ENCODE data around the gene BLID. TPM values are rescaled to one million over a fixed set of nuclear protein-coding genes. Genes with fewer than 3 reads are reported as not detected.

The BLID gene
- total and polyA plus RNA-seq, 2 of the 4 experiments (the other 2 are of a cell fraction): 0.24 to 30.8 TPM

GRCh38 chr11:122144752-122145151 lies 28.7 kb upstream of the BLID start:
- Histone ChIP-seq H3K23ac (ENCODE audit: low read depth, low read length) (no peak overlapping the region), H2BK120ac (ENCODE audit: low read depth, low read length) (no peak overlapping the region), H2BK15ac (ENCODE audit: low read depth, low read length) (no peak overlapping the region), H3K79me1 (ENCODE audit: low read depth in 1 of 2, low read length in 2 of 2) (peaks cover 15 to 42% of the 10 kb centered on the region in 2 experiments; a peak in 3 of 4 replicates), H2BK5ac (ENCODE audit: low read depth, low read length, poor library complexity, severe bottlenecking) (peak overlapping the region; percentile 75), H3K9me3 (ENCODE audit: control insufficient read depth, insufficient read depth, low read length) (no peaks in the 10 kb centered on the region), H3K4me2 (ENCODE audit: low read depth, low read length) (no peak overlapping the region), H3K27me3 (ENCODE audit: control insufficient read depth, insufficient read depth, low read length) (no peaks in the 10 kb centered on the region), H4K5ac (ENCODE audit: low read depth, low read length) (peak overlapping the region; percentile 16; the same call in 1 of the 2 replicates), H3K4ac (ENCODE audit: low read depth, low read length) (no peak overlapping the region), H3K27ac (ENCODE audit: insufficient read depth, low read length) (no peak overlapping the region), H3K9me1 (ENCODE audit: insufficient read depth, low read length) (peaks cover 12% of the 10 kb centered on the region), H3K4me1 (ENCODE audit: control insufficient read depth, insufficient read depth, low read length) (peaks cover 7% of the 10 kb centered on the region), H2AK5ac (ENCODE audit: low read depth, low read length) (no peak overlapping the region), H2AK9ac (replicated peaks; ENCODE audit: low read depth, low read length, poor library complexity) (no peak overlapping the region), H4K8ac (ENCODE audit: low read depth in 2 of 2, low read length in 2 of 2) (peak overlapping the region in 1 of 2 experiments; percentile 0; a peak in 2 of 4 replicates), H4K20me1 (ENCODE audit: insufficient read depth, low read length) (peaks cover 29% of the 10 kb centered on the region; the same call in 1 of the 2 replicates), H4K91ac (ENCODE audit: insufficient read depth, low read depth, low read length) (no peak overlapping the region), H2AFZ (replicated peaks; ENCODE audit: low read length, poor library complexity) (no peak overlapping the region), H3K9ac (ENCODE audit: low read depth, low read length) (no peak overlapping the region), H3K36me3 (ENCODE audit: control insufficient read depth, insufficient read depth, low read length) (peaks cover 32% of the 10 kb centered on the region), H3K14ac (replicated peaks; ENCODE audit: low read depth, low read length) (no peak overlapping the region), H3K4me3 (ENCODE audit: insufficient read depth, low read depth, low read length) (no peak overlapping the region), H3K56ac (ENCODE audit: extremely low read depth, insufficient read depth, low read length) (no peak overlapping the region), H2BK20ac (ENCODE audit: low read depth, low read length) (no peak overlapping the region), H3K18ac (ENCODE audit: low read depth, low read length) (peak overlapping the region; percentile 54; the same call in 1 of the 2 replicates)
- ChIA-PET POLR2A (ENCODE audit: unreplicated experiment) (no interaction called here), CTCF (interaction anchor here (0.6 kb wide), 1 partner anchor 37 kb away, joined by 4 read pairs; no protein-coding TSS in a partner anchor)
- DNase-seq (no peak), ATAC-seq (ENCODE audit: low read depth) (no peak)
- no CpG with 5 or more reads among the region's 3 CpGs for WGBS, 2 experiments (ENCODE audit: extremely low coverage in 2 of 2, insufficient read length in 1 of 2)
- no TSS peak for BruUV-seq (replicated peaks)
- intact Hi-C loops (cut with micrococcal nuclease): no loop called here
- in situ Hi-C loops (cut with MboI; ENCODE audit: low sequenced_read_pairs): no loop called here
- TF ChIP-seq CEBPB (IDR thresholded peaks at IDR 0.05; ENCODE audit: low read depth, low read length) (no peak), BHLHE40 (IDR thresholded peaks at IDR 0.05; ENCODE audit: low read depth, low read length) (no peak), FOS (IDR thresholded peaks at IDR 0.05; ENCODE audit: low read depth, low read length) (no peak), MAFK (IDR thresholded peaks at IDR 0.05; ENCODE audit: low read depth, low read length) (no peak), CTCF (conservative IDR thresholded peaks at IDR 0.05; ENCODE audit: low read depth, low read length) (no peak), RFX5 (IDR thresholded peaks at IDR 0.05; ENCODE audit: low read depth, low read length) (no peak), RCOR1 (IDR thresholded peaks at IDR 0.05; ENCODE audit: insufficient replicate concordance, low read length) (no peak), POLR2A (IDR thresholded peaks at IDR 0.05; ENCODE audit: low read depth, low read length) (no peak)
- dilution Hi-C loops (cut with HindIII; ENCODE audit: low sequenced_read_pairs, unreplicated experiment): no loop called here
